Upper lobe of left lung (tissue), 4 donors: ENCODE measurements around the gene MMP11.

ENCODE experiments used
- EP300 ChIP-seq, 4 donors: sonication (generic); formaldehyde crosslinking; IDR thresholded peaks; one replicate each; pipeline ENCODE4 v1.5.1; 2017; ENCODE audit warnings: antibody characterized with exemption in 4 of 4, control low read depth in 2 of 4
- POLR2A ChIP-seq, 4 donors: fragments of 450-650 bp; IDR thresholded peaks; one replicate each; pipeline ENCODE4 v1.5.1; 2016 to 2017; ENCODE audit warnings: antibody characterized with exemption in 4 of 4, mild to moderate bottlenecking in 2 of 4
- POLR2AphosphoS5 ChIP-seq, 2 donors: sonication (generic); formaldehyde crosslinking; IDR thresholded peaks; one replicate each; pipeline ENCODE4 v1.5.1; 2017; ENCODE audit warnings: antibody characterized with exemption in 2 of 2
- TF ChIP-seq, protein P1 (sequence below), 6 experiments: fragments of 450-650 bp in 4 of 6; fragments of 200-600 bp in 2 of 6; sonication (generic) in 2 of 6; IDR thresholded peaks; one replicate each; pipeline ENCODE4 v1.5.1; 2016 to 2019; ENCODE audit warnings: antibody characterized with exemption in 6 of 6

- TF ChIP-seq POLR2AphosphoS5 (IDR thresholded peaks at IDR 0.05) = no peak
- TF ChIP-seq, protein P1, sequence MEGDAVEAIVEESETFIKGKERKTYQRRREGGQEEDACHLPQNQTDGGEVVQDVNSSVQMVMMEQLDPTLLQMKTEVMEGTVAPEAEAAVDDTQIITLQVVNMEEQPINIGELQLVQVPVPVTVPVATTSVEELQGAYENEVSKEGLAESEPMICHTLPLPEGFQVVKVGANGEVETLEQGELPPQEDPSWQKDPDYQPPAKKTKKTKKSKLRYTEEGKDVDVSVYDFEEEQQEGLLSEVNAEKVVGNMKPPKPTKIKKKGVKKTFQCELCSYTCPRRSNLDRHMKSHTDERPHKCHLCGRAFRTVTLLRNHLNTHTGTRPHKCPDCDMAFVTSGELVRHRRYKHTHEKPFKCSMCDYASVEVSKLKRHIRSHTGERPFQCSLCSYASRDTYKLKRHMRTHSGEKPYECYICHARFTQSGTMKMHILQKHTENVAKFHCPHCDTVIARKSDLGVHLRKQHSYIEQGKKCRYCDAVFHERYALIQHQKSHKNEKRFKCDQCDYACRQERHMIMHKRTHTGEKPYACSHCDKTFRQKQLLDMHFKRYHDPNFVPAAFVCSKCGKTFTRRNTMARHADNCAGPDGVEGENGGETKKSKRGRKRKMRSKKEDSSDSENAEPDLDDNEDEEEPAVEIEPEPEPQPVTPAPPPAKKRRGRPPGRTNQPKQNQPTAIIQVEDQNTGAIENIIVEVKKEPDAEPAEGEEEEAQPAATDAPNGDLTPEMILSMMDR (IDR thresholded peaks at IDR 0.05) = no peak
- no peak for TF ChIP-seq POLR2A (IDR thresholded peaks at IDR 0.05)
- TF ChIP-seq EP300 (IDR thresholded peaks at IDR 0.05) = no peak
These were observed 3.2 kb upstream of the MMP11 start for GRCh38 chr22:23769321-23769965.
